ENCODE data around the gene NDE1.
"Not testable (repeated sequence)": the region's sequence is repeated elsewhere in the genome, so short reads cannot be mapped to it uniquely, and the experiment has no call there.

Gene NDE1

GRCh38 chr16:15643048-15643945 lies 6.7 kb upstream of the NDE1 start, which contains the start of gene MARF1:
TSS of gene MARF1 (minus strand) at chr16:15643154. CDS start at chr16:15639233, 3,921 bp downstream.
- Histone ChIP-seq H3K4me1 (ENCODE audit: control insufficient read depth, insufficient read depth, low read length, poor library complexity, severe bottlenecking) (peaks cover 19% of the 10 kb centered on the region), H3K9me3 (ENCODE audit: control insufficient read depth, low read length) (no peaks in the 10 kb centered on the region), H3K4me3 (ENCODE audit: insufficient read depth, low read depth, low read length, poor library complexity, severe bottlenecking) (peak within 1 kb of the TSS; percentile 80), H3K27ac (ENCODE audit: insufficient read depth, low read length, poor library complexity, severe bottlenecking) (peak within 1 kb of the TSS; percentile 99), H3K36me3 (ENCODE audit: control insufficient read depth, insufficient read depth, low read length) (peaks cover 8% of the 10 kb centered on the region), H3K27me3 (replicated peaks; ENCODE audit: control insufficient read depth, insufficient read depth, low read length, poor library complexity, severe bottlenecking) (no peaks in the 10 kb centered on the region)
- peak; percentile 98 to 100 (median 99) for DNase-seq

GRCh38 chr16:15643946-15644250 lies 6.1 kb upstream of the NDE1 start:
- no peaks in the 10 kb centered on the region for H3K27me3 ChIP-seq (replicated peaks; ENCODE audit: control insufficient read depth, insufficient read depth, low read length, poor library complexity, severe bottlenecking)
- H3K9me3 ChIP-seq (ENCODE audit: control insufficient read depth, low read length): no peaks in the 10 kb centered on the region
- no peak for DNase-seq
- H3K4me1 ChIP-seq (ENCODE audit: control insufficient read depth, insufficient read depth, low read length, poor library complexity, severe bottlenecking): peaks cover 19% of the 10 kb centered on the region
- peaks cover 2% of the 10 kb centered on the region for H3K36me3 ChIP-seq (ENCODE audit: control insufficient read depth, insufficient read depth, low read length)
- peak overlapping the region; percentile 65 for H3K4me3 ChIP-seq (ENCODE audit: insufficient read depth, low read depth, low read length, poor library complexity, severe bottlenecking)
- peak overlapping the region; percentile 99 for H3K27ac ChIP-seq (ENCODE audit: insufficient read depth, low read length, poor library complexity, severe bottlenecking)

GRCh38 chr16:15644267-15644961 lies 5.6 kb upstream of the NDE1 start:
- Histone ChIP-seq H3K4me3 (ENCODE audit: insufficient read depth, low read depth, low read length, poor library complexity, severe bottlenecking) (peak overlapping the region; percentile 65), H3K27ac (ENCODE audit: insufficient read depth, low read length, poor library complexity, severe bottlenecking) (peak overlapping the region; percentile 99), H3K4me1 (ENCODE audit: control insufficient read depth, insufficient read depth, low read length, poor library complexity, severe bottlenecking) (peaks cover 19% of the 10 kb centered on the region), H3K9me3 (ENCODE audit: control insufficient read depth, low read length) (no peaks in the 10 kb centered on the region), H3K36me3 (ENCODE audit: control insufficient read depth, insufficient read depth, low read length) (no peaks in the 10 kb centered on the region), H3K27me3 (replicated peaks; ENCODE audit: control insufficient read depth, insufficient read depth, low read length, poor library complexity, severe bottlenecking) (no peaks in the 10 kb centered on the region)
- DNase-seq: no peak

- not testable (repeated sequence) for H3K4me3 ChIP-seq (ENCODE audit: insufficient read depth, low read depth, low read length, poor library complexity, severe bottlenecking); H3K9me3 ChIP-seq (ENCODE audit: control insufficient read depth, low read length); H3K36me3 ChIP-seq (ENCODE audit: control insufficient read depth, insufficient read depth, low read length); H3K27me3 ChIP-seq (replicated peaks; ENCODE audit: control insufficient read depth, insufficient read depth, low read length, poor library complexity, severe bottlenecking); H3K27ac ChIP-seq (ENCODE audit: insufficient read depth, low read length, poor library complexity, severe bottlenecking); DNase-seq
- H3K4me1 ChIP-seq (ENCODE audit: control insufficient read depth, insufficient read depth, low read length, poor library complexity, severe bottlenecking): peaks cover 19% of the 10 kb centered on the region
Measured at GRCh38 chr16:15644962-15645465, 5.0 kb upstream of the NDE1 start.

GRCh38 chr16:15646557-15647293 lies 3.3 kb upstream of the NDE1 start:
- not testable (repeated sequence) for H3K4me3 ChIP-seq (ENCODE audit: insufficient read depth, low read depth, low read length, poor library complexity, severe bottlenecking)

GRCh38 chr16:15647294-15648014 lies 2.6 kb upstream of the NDE1 start:
- DNase-seq: no peak
- H3K9me3 ChIP-seq (ENCODE audit: control insufficient read depth, low read length): no peaks in the 10 kb centered on the region
- H3K4me1 ChIP-seq (ENCODE audit: control insufficient read depth, insufficient read depth, low read length, poor library complexity, severe bottlenecking): peaks cover 13% of the 10 kb centered on the region
- H3K4me3 ChIP-seq (ENCODE audit: insufficient read depth, low read depth, low read length, poor library complexity, severe bottlenecking): no peak overlapping the region
- H3K36me3 ChIP-seq (ENCODE audit: control insufficient read depth, insufficient read depth, low read length): no peaks in the 10 kb centered on the region
- H3K27ac ChIP-seq (ENCODE audit: insufficient read depth, low read length, poor library complexity, severe bottlenecking): no peak overlapping the region
- no peaks in the 10 kb centered on the region for H3K27me3 ChIP-seq (replicated peaks; ENCODE audit: control insufficient read depth, insufficient read depth, low read length, poor library complexity, severe bottlenecking)

More at GRCh38 chr16:15646557-15647293, 3.3 kb upstream of the NDE1 start:
- not testable (repeated sequence) for H3K36me3 ChIP-seq (ENCODE audit: control insufficient read depth, insufficient read depth, low read length); H3K27ac ChIP-seq (ENCODE audit: insufficient read depth, low read length, poor library complexity, severe bottlenecking); H3K27me3 ChIP-seq (replicated peaks; ENCODE audit: control insufficient read depth, insufficient read depth, low read length, poor library complexity, severe bottlenecking); DNase-seq; H3K9me3 ChIP-seq (ENCODE audit: control insufficient read depth, low read length)
- H3K4me1 ChIP-seq (ENCODE audit: control insufficient read depth, insufficient read depth, low read length, poor library complexity, severe bottlenecking): peaks cover 12% of the 10 kb centered on the region

- Histone ChIP-seq H3K9me3 (ENCODE audit: control insufficient read depth, low read length) (no peaks in the 10 kb centered on the region), H3K4me3 (ENCODE audit: insufficient read depth, low read depth, low read length, poor library complexity, severe bottlenecking) (no peak overlapping the region), H3K4me1 (ENCODE audit: control insufficient read depth, insufficient read depth, low read length, poor library complexity, severe bottlenecking) (peaks cover 13% of the 10 kb centered on the region), H3K27ac (ENCODE audit: insufficient read depth, low read length, poor library complexity, severe bottlenecking) (no peak overlapping the region), H3K36me3 (ENCODE audit: control insufficient read depth, insufficient read depth, low read length) (no peaks in the 10 kb centered on the region), H3K27me3 (replicated peaks; ENCODE audit: control insufficient read depth, insufficient read depth, low read length, poor library complexity, severe bottlenecking) (no peaks in the 10 kb centered on the region)
- no peak for DNase-seq
Measured at GRCh38 chr16:15648135-15648730, 1.8 kb upstream of the NDE1 start.

- Histone ChIP-seq H3K4me3 (ENCODE audit: insufficient read depth, low read depth, low read length, poor library complexity, severe bottlenecking) (peak overlapping the region; percentile 77), H3K27ac (ENCODE audit: insufficient read depth, low read length, poor library complexity, severe bottlenecking) (peak overlapping the region; percentile 98), H3K4me1 (ENCODE audit: control insufficient read depth, insufficient read depth, low read length, poor library complexity, severe bottlenecking) (peaks cover 13% of the 10 kb centered on the region)
- not testable (repeated sequence) for H3K9me3 ChIP-seq (ENCODE audit: control insufficient read depth, low read length); H3K27me3 ChIP-seq (replicated peaks; ENCODE audit: control insufficient read depth, insufficient read depth, low read length, poor library complexity, severe bottlenecking); H3K36me3 ChIP-seq (ENCODE audit: control insufficient read depth, insufficient read depth, low read length); DNase-seq
Measured at GRCh38 chr16:15649311-15649710, 734 bp upstream of the NDE1 start.

- Histone ChIP-seq H3K36me3 (ENCODE audit: control insufficient read depth, insufficient read depth, low read length) (peaks cover 1% of the 10 kb centered on the region), H3K27me3 (replicated peaks; ENCODE audit: control insufficient read depth, insufficient read depth, low read length, poor library complexity, severe bottlenecking) (no peaks in the 10 kb centered on the region), H3K4me3 (ENCODE audit: insufficient read depth, low read depth, low read length, poor library complexity, severe bottlenecking) (peak overlapping the region; percentile 77), H3K27ac (ENCODE audit: insufficient read depth, low read length, poor library complexity, severe bottlenecking) (peak overlapping the region; percentile 98), H3K4me1 (ENCODE audit: control insufficient read depth, insufficient read depth, low read length, poor library complexity, severe bottlenecking) (peaks cover 13% of the 10 kb centered on the region), H3K9me3 (ENCODE audit: control insufficient read depth, low read length) (no peaks in the 10 kb centered on the region)
- DNase-seq: no peak
Measured at GRCh38 chr16:15649727-15650018, 372 bp upstream of the NDE1 start.

Data from effector memory CD4-positive, alpha-beta T cell (primary cell).